ENCODE measurements around the gene FAM83B.
"Not testable (repeated sequence)": the region's sequence is repeated elsewhere in the genome, so short reads cannot be mapped to it uniquely, and the experiment has no call there.

Gene FAM83B

GRCh38 chr6:54846243-54846856 is at the start of gene FAM83B:
Gene FAM83B, plus strand, starts transcription at chr6:54846771. Its CDS starts 23,476 bp downstream, at chr6:54870247.
- no peak for DNase-seq (ENCODE audit: low read depth in 2 of 2)

GRCh38 chr6:54796918-54797317 is 49.7 kb upstream of the FAM83B start:
- DNase-seq (ENCODE audit: low read depth in 2 of 2), result not testable (repeated sequence)

GRCh38 chr6:54800050-54800600 is 46.4 kb upstream of the FAM83B start:
- no peak for DNase-seq (ENCODE audit: low read depth in 2 of 2)

GRCh38 chr6:54801244-54801643 is 45.3 kb upstream of the FAM83B start:
- DNase-seq (ENCODE audit: low read depth in 2 of 2), result no peak

GRCh38 chr6:54801669-54802068 is 44.9 kb upstream of the FAM83B start:
- DNase-seq (ENCODE audit: low read depth in 2 of 2), result no peak

- DNase-seq (ENCODE audit: low read depth in 2 of 2), result no peak
These were observed 43.6 kb upstream of the FAM83B start for GRCh38 chr6:54802775-54803634.

GRCh38 chr6:54805077-54805476 is 41.5 kb upstream of the FAM83B start:
- no peak for DNase-seq (ENCODE audit: low read depth in 2 of 2)

GRCh38 chr6:54810147-54810546 is 36.4 kb upstream of the FAM83B start:
- DNase-seq (ENCODE audit: low read depth in 2 of 2), result no peak

- DNase-seq (ENCODE audit: low read depth in 2 of 2), result no peak
These were observed 32.7 kb upstream of the FAM83B start for GRCh38 chr6:54813892-54814291.

GRCh38 chr6:54817236-54817635 is 29.3 kb upstream of the FAM83B start:
- DNase-seq (ENCODE audit: low read depth in 2 of 2), result no peak

GRCh38 chr6:54817834-54818233 is 28.7 kb upstream of the FAM83B start:
- no peak for DNase-seq (ENCODE audit: low read depth in 2 of 2)

- DNase-seq (ENCODE audit: low read depth in 2 of 2), result not testable (repeated sequence)
These were observed 22.3 kb upstream of the FAM83B start for GRCh38 chr6:54824225-54824624.

- DNase-seq (ENCODE audit: low read depth in 2 of 2), result no peak
These were observed 19.6 kb upstream of the FAM83B start for GRCh38 chr6:54827010-54827409.

GRCh38 chr6:54830216-54830615 is 16.4 kb upstream of the FAM83B start:
- DNase-seq (ENCODE audit: low read depth in 2 of 2), result no peak

- no peak for DNase-seq (ENCODE audit: low read depth in 2 of 2)
These were observed 11.4 kb upstream of the FAM83B start for GRCh38 chr6:54835176-54835575.

GRCh38 chr6:54846857-54847674 is 495 bp downstream of the FAM83B start:
- no peak for DNase-seq (ENCODE audit: low read depth in 2 of 2)

GRCh38 chr6:54847799-54848597 is 1.4 kb downstream of the FAM83B start:
- DNase-seq (ENCODE audit: low read depth in 2 of 2), result no peak

- no peak for DNase-seq (ENCODE audit: low read depth in 2 of 2)
These were observed 3.5 kb downstream of the FAM83B start for GRCh38 chr6:54850114-54850513.

GRCh38 chr6:54856129-54856528 is 9.6 kb downstream of the FAM83B start:
- DNase-seq (ENCODE audit: low read depth in 2 of 2), result no peak

GRCh38 chr6:54860132-54860531 is 13.6 kb downstream of the FAM83B start:
- no peak for DNase-seq (ENCODE audit: low read depth in 2 of 2)

- no peak for DNase-seq (ENCODE audit: low read depth in 2 of 2)
These were observed 14.2 kb downstream of the FAM83B start for GRCh38 chr6:54860739-54861138.
